KMS-11 (cell line): ENCODE data around the gene UBE2G1.
"Not testable (repeated sequence)": the region's sequence is repeated elsewhere in the genome, so short reads cannot be mapped to it uniquely, and the experiment has no call there.

Experiments used
- H2AFZ ChIP-seq: fragments of 200-600 bp; sonication (generic); 2 replicates; pipeline ENCODE4 v1.6.1; 2016; ENCODE audit warnings: antibody characterized with exemption, mixed run types, low read depth
- H3K27ac ChIP-seq: fragments of 200-600 bp; sonication (generic); 2 replicates; pipeline ENCODE4 v1.6.1; 2016; ENCODE audit warnings: mild to moderate bottlenecking, mixed run types
- H3K27me3 ChIP-seq: fragments of 200-600 bp; sonication (generic); 2 replicates; pipeline ENCODE4 v1.6.1; 2017; ENCODE audit warnings: mild to moderate bottlenecking, low read depth, mixed run types, moderate library complexity; ENCODE audit not compliant: insufficient read depth
- H3K36me3 ChIP-seq: fragments of 200-600 bp; sonication (generic); 2 replicates; pipeline ENCODE4 v1.6.1; 2017; ENCODE audit warnings: mild to moderate bottlenecking, mixed run types; ENCODE audit not compliant: insufficient read depth
- H3K4me1 ChIP-seq: fragments of 200-600 bp; sonication (generic); 2 replicates; pipeline ENCODE4 v1.6.1; 2016; ENCODE audit warnings: mild to moderate bottlenecking, low read depth, mixed run types; ENCODE audit not compliant: poor library complexity, severe bottlenecking
- H3K4me2 ChIP-seq: fragments of 200-600 bp; sonication (generic); 2 replicates; pipeline ENCODE4 v1.7.0; 2016; ENCODE audit warnings: mild to moderate bottlenecking, mixed run types
- H3K4me3 ChIP-seq: fragments of 200-600 bp; sonication (generic); IDR thresholded peaks from 2 replicates; pipeline ENCODE4 v1.6.1; 2017; ENCODE audit warnings: low read depth, low read length, mixed read lengths; ENCODE audit not compliant: insufficient read depth
- H3K79me2 ChIP-seq: fragments of 200-600 bp; sonication (generic); 2 replicates; pipeline ENCODE4 v1.6.1; 2016; ENCODE audit warnings: low read depth, mixed run types; ENCODE audit not compliant: insufficient read depth
- H3K9ac ChIP-seq: fragments of 200-600 bp; sonication (generic); 2 replicates; pipeline ENCODE4 v1.6.1; 2016; ENCODE audit warnings: mild to moderate bottlenecking, mixed run types
- H4K20me1 ChIP-seq: fragments of 200-600 bp; sonication (generic); 2 replicates; pipeline ENCODE4 v1.6.1; 2016; ENCODE audit warnings: mild to moderate bottlenecking, mixed run types; ENCODE audit not compliant: insufficient read depth
- CTCF ChIP-seq: fragments of 200-600 bp; sonication (generic); conservative IDR thresholded peaks from 2 replicates; pipeline ENCODE4 v1.6.1; 2017; ENCODE audit warnings: low read depth, mild to moderate bottlenecking, antibody characterized with exemption, low read length, moderate library complexity, mixed read lengths

Gene UBE2G1

DNA sequence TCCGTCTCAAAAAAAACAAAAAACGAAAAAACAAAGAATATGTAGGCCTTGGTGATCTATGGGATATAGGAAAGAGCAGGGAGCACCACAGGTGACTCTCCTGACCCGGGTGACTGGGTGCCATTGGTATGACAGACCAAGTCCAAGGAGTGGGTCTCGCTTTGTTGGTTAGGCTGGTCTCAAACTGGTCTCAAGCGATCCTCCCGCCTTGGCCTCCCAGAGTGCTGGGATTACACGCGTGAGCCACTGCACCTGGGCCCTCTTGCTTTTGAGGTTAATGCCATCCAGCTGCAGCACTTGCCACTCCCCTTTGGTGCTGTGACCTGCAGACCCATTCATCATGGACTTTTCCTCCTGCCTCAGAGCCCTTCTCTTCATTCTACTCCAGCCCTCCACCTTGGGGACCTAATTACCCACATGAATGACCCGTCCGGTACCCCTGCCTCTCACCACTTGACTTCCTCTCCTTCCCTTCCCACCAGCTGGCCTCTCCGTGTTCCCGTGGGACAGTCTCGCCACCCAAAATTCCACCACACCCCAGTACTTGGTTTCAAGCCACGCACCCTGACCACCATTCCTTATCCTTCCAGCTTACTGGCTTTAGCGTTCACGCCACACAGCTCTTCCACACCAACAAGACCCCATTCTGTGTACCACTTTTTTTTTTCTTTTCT, 3.2 kb upstream of the UBE2G1 start:
- H3K36me3 ChIP-seq: no peaks in the 10 kb centered on the region
- no peak overlapping the region for H2AFZ ChIP-seq
- H3K79me2 ChIP-seq: peaks cover 12% of the 10 kb centered on the region
- H4K20me1 ChIP-seq: no peaks in the 10 kb centered on the region
- peaks cover 75% of the 10 kb centered on the region for H3K4me1 ChIP-seq
- no peak overlapping the region for H3K9ac ChIP-seq
- H3K4me2 ChIP-seq: no peak overlapping the region
- H3K27me3 ChIP-seq: no peaks in the 10 kb centered on the region
- TF ChIP-seq CTCF: no peak
- no peak overlapping the region for H3K4me3 ChIP-seq
- no peak overlapping the region for H3K27ac ChIP-seq

GRCh38 chr17:4368341-4368740, 1.9 kb upstream of the UBE2G1 start:
- TF ChIP-seq CTCF: no peak
- Histone ChIP-seq H2AFZ (no peak overlapping the region), H3K79me2 (peaks cover 26% of the 10 kb centered on the region), H3K4me1 (peaks cover 63% of the 10 kb centered on the region), H3K9ac (no peak overlapping the region), H3K27ac (no peak overlapping the region), H3K27me3 (no peaks in the 10 kb centered on the region), H3K4me3 (no peak overlapping the region), H3K4me2 (0 out of 2 replicates have a peak overlapping the region, but pooled peaks have one; percentile 21), H4K20me1 (no peaks in the 10 kb centered on the region), H3K36me3 (no peaks in the 10 kb centered on the region)

DNA sequence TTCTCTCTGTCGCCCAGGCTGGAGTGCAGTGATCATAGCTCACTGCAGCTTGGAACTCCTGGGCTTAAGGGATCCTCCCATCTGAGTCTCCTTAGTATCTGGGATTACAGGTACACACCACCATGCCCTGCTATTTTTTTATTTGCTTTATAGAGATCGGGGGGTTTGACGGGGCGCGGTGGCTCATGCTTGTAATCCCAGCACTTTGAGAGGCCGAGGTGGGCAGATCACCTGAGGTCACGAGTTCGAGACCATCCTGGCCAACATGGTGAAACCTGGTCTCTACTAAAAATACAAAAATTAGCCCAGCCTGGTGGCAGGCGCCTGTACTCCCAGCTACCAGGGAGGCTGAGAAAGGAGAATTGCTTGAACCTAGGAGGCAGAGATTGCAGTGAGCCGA, 702 bp upstream of the UBE2G1 start:
- H3K36me3 ChIP-seq, H4K20me1 ChIP-seq, H3K4me3 ChIP-seq, H3K27me3 ChIP-seq: not testable (repeated sequence)
- H3K9ac ChIP-seq: 0 out of 2 replicates have a peak overlapping the region, but pooled peaks have one; percentile 72
- peaks cover 38% of the 10 kb centered on the region for H3K79me2 ChIP-seq
- peaks cover 60% of the 10 kb centered on the region for H3K4me1 ChIP-seq
- H3K27ac ChIP-seq: peak overlapping the region; percentile 74; the same call in 1 of the 2 replicates
- H2AFZ ChIP-seq: peak overlapping the region; percentile 69
- peak overlapping the region; percentile 63; the same call in 1 of the 2 replicates for H3K4me2 ChIP-seq

DNA sequence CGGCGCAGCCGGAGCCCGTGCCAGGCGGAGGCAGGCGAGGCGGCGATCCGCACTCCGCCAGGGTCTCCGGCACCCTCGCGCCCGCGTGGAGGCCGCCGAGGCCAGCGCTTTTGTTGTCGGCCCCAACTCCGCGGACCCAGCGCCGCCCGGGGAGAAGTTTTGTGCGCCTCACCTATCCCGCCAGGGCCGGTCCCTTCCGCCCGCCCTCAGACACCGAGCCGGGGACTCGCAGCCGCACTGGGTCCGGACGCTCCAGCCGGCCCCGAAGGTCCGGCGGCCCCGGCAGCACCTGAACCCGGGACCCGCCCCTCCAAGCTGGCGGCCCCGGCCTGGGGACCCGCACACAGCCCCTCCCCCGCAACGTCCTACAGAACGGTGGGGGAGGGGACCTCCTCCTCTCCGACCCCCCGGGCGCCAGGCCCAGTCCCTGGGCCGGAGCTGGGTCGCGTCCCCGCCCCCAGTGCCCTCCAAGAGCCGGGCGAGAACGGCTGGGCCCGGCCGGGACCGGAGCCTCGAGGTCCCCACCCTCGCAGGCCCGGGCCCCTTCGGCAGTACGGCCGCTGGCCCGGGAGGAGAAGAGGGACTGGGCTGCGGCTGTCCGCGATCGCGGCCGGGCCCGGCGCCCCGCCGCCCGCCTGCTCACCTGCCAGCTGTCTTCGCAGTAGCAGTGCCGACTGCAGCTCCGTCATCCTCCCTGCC, 698 bp downstream of the UBE2G1 start:
- Histone ChIP-seq H3K36me3 (no peaks in the 10 kb centered on the region), H3K4me2 (0 out of 2 replicates have a peak overlapping the region, but pooled peaks have one; percentile 21), H3K4me1 (peaks cover 52% of the 10 kb centered on the region), H3K27me3 (no peaks in the 10 kb centered on the region), H2AFZ (no peak overlapping the region), H3K4me3 (no peak overlapping the region), H3K79me2 (peaks cover 52% of the 10 kb centered on the region), H4K20me1 (peaks cover 5% of the 10 kb centered on the region; the same call in 1 of the 2 replicates), H3K9ac (peak overlapping the region; percentile 72), H3K27ac (peak overlapping the region; percentile 74)
- TF ChIP-seq CTCF: no peak
